OCI-LY7 (cell line): ENCODE data around the gene TLL2. TPM values are rescaled to one million over a fixed set of nuclear protein-coding genes. Genes with fewer than 3 reads are reported as not detected.

ENCODE experiments used
- BruUV-seq: library from RNA; stranded (reverse); fragments of 400-500 nt; replicated peaks from 2 replicates; lab custom pipeline; 2021; lab: Mats Ljungman, UMichigan
- CTCF ChIA-PET: fragments of 300-600 bp; sonication (Branson Sonifier 250); formaldehyde crosslinking; loops from one replicate; lab custom pipeline; 2022; ENCODE audit warnings: antibody characterized with exemption; ENCODE audit not compliant: unreplicated experiment; lab: Charles Lee
- POLR2A ChIA-PET: fragments of 300-600 bp; sonication (Branson Sonifier 250); formaldehyde crosslinking; loops from one replicate; lab custom pipeline; 2022; ENCODE audit warnings: antibody characterized with exemption; lab: Charles Lee
- DNase-seq: peaks from one replicate; pipeline ENCODE4 v3.0.0-alpha.2; 2015; ENCODE audit warnings: low spot score
- H2AFZ ChIP-seq: fragments of 200-600 bp; sonication (generic), shearing (Covaris generic); 2 replicates; pipeline ENCODE4 v1.6.1; 2014; ENCODE audit warnings: mild to moderate bottlenecking, antibody characterized with exemption, low read length, moderate library complexity
- H3K27ac ChIP-seq: fragments of 200-600 bp; sonication (generic); 2 replicates; pipeline ENCODE4 v1.5.1; 2014; ENCODE audit warnings: mixed run types, low read depth, mild to moderate bottlenecking, moderate library complexity, low read length, inconsistent platforms; ENCODE audit not compliant: poor library complexity, severe bottlenecking
- H3K36me3 ChIP-seq: fragments of 200-600 bp; sonication (generic); 2 replicates; pipeline ENCODE4 v1.6.1; 2014; ENCODE audit warnings: mild to moderate bottlenecking, antibody characterized with exemption, low read length, moderate library complexity, mixed read lengths; ENCODE audit not compliant: insufficient read depth
- H3K4me1 ChIP-seq: fragments of 200-600 bp; sonication (generic); 2 replicates; pipeline ENCODE4 v1.5.1; 2014; ENCODE audit warnings: mild to moderate bottlenecking, low read length; ENCODE audit not compliant: insufficient read depth, poor library complexity, severe bottlenecking
- H3K4me2 ChIP-seq: fragments of 200-600 bp; sonication (generic); 2 replicates; pipeline ENCODE4 v1.6.1; 2014; ENCODE audit warnings: mild to moderate bottlenecking, low read length
- H3K4me3 ChIP-seq: fragments of 200-600 bp; sonication (generic); 2 replicates; pipeline ENCODE4 v1.5.1; 2014; ENCODE audit warnings: mild to moderate bottlenecking, low read depth, low read length; ENCODE audit not compliant: poor library complexity, severe bottlenecking
- H3K79me2 ChIP-seq: fragments of 200-600 bp; sonication (generic); 2 replicates; pipeline ENCODE4 v1.6.1; 2016; ENCODE audit warnings: low read depth, mild to moderate bottlenecking, low read length, moderate library complexity, mixed read lengths; ENCODE audit not compliant: insufficient read depth
- H3K9me2 ChIP-seq: fragments of 200-600 bp; sonication (generic); 2 replicates; pipeline ENCODE4 v1.6.1; 2016; ENCODE audit warnings: mild to moderate bottlenecking, low read length, mixed read lengths; ENCODE audit not compliant: insufficient read depth
- H3K9me3 ChIP-seq: fragments of 200-600 bp; sonication (generic); 2 replicates; pipeline ENCODE4 v1.6.1; 2014; ENCODE audit warnings: mild to moderate bottlenecking, mixed run types, low read length, mixed read lengths
- H4K20me1 ChIP-seq: fragments of 200-600 bp; sonication (generic); 2 replicates; pipeline ENCODE4 v1.6.1; 2014; ENCODE audit warnings: mild to moderate bottlenecking, antibody characterized with exemption, low read length, moderate library complexity, mixed read lengths; ENCODE audit not compliant: insufficient read depth
- EZH2phosphoT487 ChIP-seq: fragments of 200-600 bp; sonication (generic); IDR thresholded peaks from 2 replicates; pipeline ENCODE4 v1.6.1; 2018; ENCODE audit warnings: low read depth, borderline replicate concordance, mild to moderate bottlenecking, mixed run types, antibody characterized with exemption, low read length, moderate library complexity, mixed read lengths
- intact Hi-C: fragments of 100-400 bp; cut with micrococcal nuclease; formaldehyde crosslinking; loops from one replicate; pipeline ENCODE4 v1.10.0; 2022; ENCODE audit not compliant: unreplicated experiment
- total RNA-seq, 2 experiments: library from RNA; depleted of rRNA in 1 of 2; stranded (reverse); fragments of >200 nt in 1 of 2; shearing (Covaris generic) in 1 of 2; gene quantifications; 2 replicates each; pipeline ENCODE4 v1.2.3, GENCODE V29; 2014 to 2022
- TF ChIP-seq, protein P1 (sequence below): fragments of 200-600 bp; sonication (generic); conservative IDR thresholded peaks from 2 replicates; pipeline ENCODE4 v1.5.1; 2014; ENCODE audit warnings: mild to moderate bottlenecking, antibody characterized with exemption, low read length, moderate library complexity, mixed read lengths

Gene TLL2
- total RNA-seq, 2 experiments from 2014 or later: 0.97 to 1.1 TPM

DNA sequence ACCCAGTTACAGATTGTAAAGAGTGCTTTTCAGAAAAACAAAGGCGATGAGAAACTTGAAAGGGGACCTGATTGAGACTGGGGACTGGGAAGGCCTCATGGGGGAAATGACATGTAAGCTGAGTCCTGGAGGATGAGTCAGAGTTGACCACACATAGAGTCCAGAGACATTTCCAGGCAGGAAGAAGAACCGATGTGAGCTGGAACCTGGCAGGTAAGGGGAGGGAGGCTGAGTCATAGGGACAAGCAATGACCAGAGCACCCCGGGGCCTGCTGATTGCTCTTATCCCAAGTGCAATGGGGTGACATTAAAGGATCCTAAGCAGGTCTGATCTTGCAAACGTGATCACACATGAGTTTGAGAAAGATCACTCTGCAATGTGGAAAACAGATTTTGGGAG is 11.7 kb downstream of the TLL2 start:
- no peak for DNase-seq
- H3K9me2 ChIP-seq: no peaks in the 10 kb centered on the region
- no peaks in the 10 kb centered on the region for H4K20me1 ChIP-seq
- no peak overlapping the region for H3K27ac ChIP-seq
- H2AFZ ChIP-seq: no peak overlapping the region
- ChIA-PET CTCF (no interaction called here), POLR2A (interaction anchor here (0.6 to 1.0 kb wide), 2 partner anchors 14 to 621 kb away, joined by 3 read pairs; no protein-coding TSS in a partner anchor)
- no peaks in the 10 kb centered on the region for H3K79me2 ChIP-seq
- H3K4me1 ChIP-seq: no peaks in the 10 kb centered on the region
- H3K9me3 ChIP-seq: no peaks in the 10 kb centered on the region
- no peak overlapping the region for H3K4me2 ChIP-seq
- TF ChIP-seq, protein P1, sequence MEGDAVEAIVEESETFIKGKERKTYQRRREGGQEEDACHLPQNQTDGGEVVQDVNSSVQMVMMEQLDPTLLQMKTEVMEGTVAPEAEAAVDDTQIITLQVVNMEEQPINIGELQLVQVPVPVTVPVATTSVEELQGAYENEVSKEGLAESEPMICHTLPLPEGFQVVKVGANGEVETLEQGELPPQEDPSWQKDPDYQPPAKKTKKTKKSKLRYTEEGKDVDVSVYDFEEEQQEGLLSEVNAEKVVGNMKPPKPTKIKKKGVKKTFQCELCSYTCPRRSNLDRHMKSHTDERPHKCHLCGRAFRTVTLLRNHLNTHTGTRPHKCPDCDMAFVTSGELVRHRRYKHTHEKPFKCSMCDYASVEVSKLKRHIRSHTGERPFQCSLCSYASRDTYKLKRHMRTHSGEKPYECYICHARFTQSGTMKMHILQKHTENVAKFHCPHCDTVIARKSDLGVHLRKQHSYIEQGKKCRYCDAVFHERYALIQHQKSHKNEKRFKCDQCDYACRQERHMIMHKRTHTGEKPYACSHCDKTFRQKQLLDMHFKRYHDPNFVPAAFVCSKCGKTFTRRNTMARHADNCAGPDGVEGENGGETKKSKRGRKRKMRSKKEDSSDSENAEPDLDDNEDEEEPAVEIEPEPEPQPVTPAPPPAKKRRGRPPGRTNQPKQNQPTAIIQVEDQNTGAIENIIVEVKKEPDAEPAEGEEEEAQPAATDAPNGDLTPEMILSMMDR: no peak
- TF ChIP-seq EZH2phosphoT487: no peak
- BruUV-seq: no TSS peak
- intact Hi-C loops: no loop called here
- no peaks in the 10 kb centered on the region for H3K36me3 ChIP-seq
- H3K4me3 ChIP-seq: no peak overlapping the region

DNA sequence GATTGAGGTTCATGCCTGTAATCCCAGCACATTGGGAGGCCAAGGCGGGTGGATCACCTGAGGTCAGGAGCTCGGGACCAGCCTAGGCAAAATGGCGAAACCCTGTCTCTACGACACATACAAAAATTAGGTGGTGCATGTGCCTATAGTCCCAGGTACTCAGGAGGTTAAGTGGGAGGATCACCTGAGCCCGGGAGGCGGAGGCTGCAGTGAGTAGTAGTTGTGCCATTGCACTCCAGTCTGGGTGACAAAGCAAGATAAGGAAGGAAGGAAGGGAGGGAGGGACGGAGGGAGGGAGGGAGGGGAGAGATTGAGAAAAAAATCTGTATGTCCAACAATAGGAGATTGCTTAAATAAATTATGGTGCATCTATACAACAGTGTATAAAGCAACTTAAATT is 13.2 kb downstream of the TLL2 start:
- intact Hi-C loops: no loop called here
- POLR2A ChIA-PET: interaction anchor here (0.7 kb wide), 2 partner anchors 59 to 269 kb away, joined by 3 read pairs; no protein-coding TSS in a partner anchor
- no peak overlapping the region for H3K27ac ChIP-seq
- H4K20me1 ChIP-seq: no peaks in the 10 kb centered on the region
- no peaks in the 10 kb centered on the region for H3K36me3 ChIP-seq
- H3K4me1 ChIP-seq: no peaks in the 10 kb centered on the region
- no TSS peak for BruUV-seq
- H3K79me2 ChIP-seq: no peaks in the 10 kb centered on the region
- CTCF ChIA-PET: no interaction called here
- no peak for TF ChIP-seq EZH2phosphoT487
- TF ChIP-seq, protein P1: no peak
- H3K4me2 ChIP-seq: no peak overlapping the region
- H3K4me3 ChIP-seq: no peak overlapping the region
- no peaks in the 10 kb centered on the region for H3K9me2 ChIP-seq
- no peak overlapping the region for H2AFZ ChIP-seq
- no peaks in the 10 kb centered on the region for H3K9me3 ChIP-seq
- DNase-seq: no peak

DNA sequence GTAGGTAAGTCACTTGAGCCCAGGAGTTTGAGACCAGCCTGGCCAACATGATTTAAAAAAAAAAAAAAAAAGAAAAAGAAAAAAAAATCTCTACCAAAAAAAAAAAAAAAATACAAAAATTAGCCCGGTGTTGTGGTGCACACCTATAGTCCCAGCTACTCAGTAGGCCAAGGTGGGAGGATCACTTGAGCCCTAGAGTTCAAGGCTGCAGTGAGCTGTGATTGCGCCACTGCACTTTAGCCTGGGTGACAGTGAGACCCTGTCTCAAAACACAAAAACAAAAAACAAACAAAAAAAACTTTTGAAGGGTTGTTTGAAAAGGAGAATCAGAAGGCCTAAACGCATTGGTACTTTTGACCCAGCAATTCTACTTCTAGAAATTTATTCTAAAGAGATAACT is 13.7 kb downstream of the TLL2 start:
- no peaks in the 10 kb centered on the region for H3K36me3 ChIP-seq
- no peaks in the 10 kb centered on the region for H3K79me2 ChIP-seq
- no peaks in the 10 kb centered on the region for H3K9me3 ChIP-seq
- H3K4me1 ChIP-seq: no peaks in the 10 kb centered on the region
- CTCF ChIA-PET: no interaction called here
- TF ChIP-seq, protein P1: no peak
- no peak for TF ChIP-seq EZH2phosphoT487
- no peak overlapping the region for H2AFZ ChIP-seq
- POLR2A ChIA-PET: interaction anchor here (0.7 kb wide), 2 partner anchors 58 to 269 kb away, joined by 3 read pairs; no protein-coding TSS in a partner anchor
- H3K4me2 ChIP-seq: no peak overlapping the region
- intact Hi-C loops: no loop called here
- H4K20me1 ChIP-seq: no peaks in the 10 kb centered on the region
- H3K4me3 ChIP-seq: no peak overlapping the region
- no peak overlapping the region for H3K27ac ChIP-seq
- H3K9me2 ChIP-seq: no peaks in the 10 kb centered on the region
- no TSS peak for BruUV-seq
- no peak for DNase-seq
